Transverse colon (tissue), 4 donors: ENCODE results near the gene PERM1. TPM values are rescaled to one million over a fixed set of nuclear protein-coding genes. Genes with fewer than 3 reads are reported as not detected.
A peak's percentile ranks its signal among the peaks of the same experiment; 100 is the strongest.

Experiments
- DNase-seq: peaks from one replicate; pipeline ENCODE4 v3.0.0-alpha.2; 2019
- H3K27ac ChIP-seq, 4 donors: fragments of 200-600 bp; sonication (generic); 2 replicates each; pipeline ENCODE4 v1.5.1; 2016 to 2018; ENCODE audit warnings: inconsistent platforms in 4 of 4
- H3K27me3 ChIP-seq: fragments of 200-600 bp; sonication (generic); 2 replicates; pipeline ENCODE4 v1.5.1; 2017; ENCODE audit warnings: inconsistent platforms
- H3K36me3 ChIP-seq, 4 donors: fragments of 200-600 bp; sonication (generic); 2 replicates each; pipeline ENCODE4 v1.5.1; 2017 to 2019; ENCODE audit warnings: inconsistent platforms in 4 of 4
- H3K4me1 ChIP-seq, 4 donors: fragments of 200-600 bp; sonication (generic); 2 replicates each; pipeline ENCODE4 v1.5.1; 2017 to 2020; ENCODE audit warnings: inconsistent platforms in 4 of 4
- H3K4me3 ChIP-seq, 4 donors: fragments of 200-600 bp; sonication (generic); 1 replicate in 1 of 4; 2 replicates in 3 of 4; pipeline versions ENCODE4 v1.5.1 to v1.6.1; 2017 to 2019; ENCODE audit warnings: inconsistent platforms in 4 of 4
- H3K9me3 ChIP-seq, 2 donors: fragments of 200-600 bp; sonication (generic); 2 replicates each; pipeline ENCODE4 v1.5.1; 2017 to 2019; ENCODE audit warnings: inconsistent platforms in 2 of 2
- EP300 ChIP-seq: sonication (generic); formaldehyde crosslinking; IDR thresholded peaks from one replicate; pipeline ENCODE4 v1.6.1; 2017; ENCODE audit warnings: antibody characterized with exemption, low read depth
- POLR2A ChIP-seq: fragments of 450-650 bp; IDR thresholded peaks from one replicate; pipeline ENCODE4 v1.6.1; 2016; ENCODE audit warnings: antibody characterized with exemption, mild to moderate bottlenecking, moderate library complexity
- POLR2AphosphoS5 ChIP-seq, 3 donors: sonication (generic); formaldehyde crosslinking; IDR thresholded peaks; one replicate each; pipeline ENCODE4 v1.6.1; 2016; ENCODE audit warnings: antibody characterized with exemption in 3 of 3
- WGBS, 2 donors: methylation state at CpG; one replicate each; pipeline ENCODE4 v1.1.5; 2018; ENCODE audit warnings: low coverage in 1 of 2; 5-methylcytosine and 5-hydroxymethylcytosine counted together
- in situ Hi-C, 4 donors: fragments of 200-750 bp; cut with MboI; loops; one replicate each; pipeline versions ENCODE4 v1.15.0 to v1.15.1; 2017; ENCODE audit warnings: low sequenced_read_pairs in 3 of 4, low pct_ligation_motif_present in 1 of 4, low pct_unique_long_range_greater_than_20kb in 1 of 4
- intact Hi-C: fragments of 100-400 bp; cut with DNase I; formaldehyde crosslinking; loops from one replicate; pipeline ENCODE4 v1.15.1; 2023; ENCODE audit warnings: low total_unique reads
- total RNA-seq, 4 donors: library from RNA; depleted of rRNA; stranded (reverse); fragments of >200 nt; gene quantifications; one replicate each; pipeline ENCODE4 v1.1.0, GENCODE V29; 2016
- TF ChIP-seq, protein P1 (sequence below), 5 experiments: fragments of 200-600 bp in 3 of 5; fragments of 450-650 bp in 2 of 5; sonication (generic) in 3 of 5; IDR thresholded peaks; 1 replicate in 2 of 5; 2 replicates in 3 of 5; pipeline ENCODE4 v1.5.1; 2016 to 2017; ENCODE audit warnings: antibody characterized with exemption in 5 of 5, inconsistent platforms in 3 of 5, mild to moderate bottlenecking in 2 of 5, moderate library complexity in 1 of 5

Gene PERM1
- total RNA-seq, 4 donors from 2014 or later: 0.14 TPM; not detected in 3

DNA sequence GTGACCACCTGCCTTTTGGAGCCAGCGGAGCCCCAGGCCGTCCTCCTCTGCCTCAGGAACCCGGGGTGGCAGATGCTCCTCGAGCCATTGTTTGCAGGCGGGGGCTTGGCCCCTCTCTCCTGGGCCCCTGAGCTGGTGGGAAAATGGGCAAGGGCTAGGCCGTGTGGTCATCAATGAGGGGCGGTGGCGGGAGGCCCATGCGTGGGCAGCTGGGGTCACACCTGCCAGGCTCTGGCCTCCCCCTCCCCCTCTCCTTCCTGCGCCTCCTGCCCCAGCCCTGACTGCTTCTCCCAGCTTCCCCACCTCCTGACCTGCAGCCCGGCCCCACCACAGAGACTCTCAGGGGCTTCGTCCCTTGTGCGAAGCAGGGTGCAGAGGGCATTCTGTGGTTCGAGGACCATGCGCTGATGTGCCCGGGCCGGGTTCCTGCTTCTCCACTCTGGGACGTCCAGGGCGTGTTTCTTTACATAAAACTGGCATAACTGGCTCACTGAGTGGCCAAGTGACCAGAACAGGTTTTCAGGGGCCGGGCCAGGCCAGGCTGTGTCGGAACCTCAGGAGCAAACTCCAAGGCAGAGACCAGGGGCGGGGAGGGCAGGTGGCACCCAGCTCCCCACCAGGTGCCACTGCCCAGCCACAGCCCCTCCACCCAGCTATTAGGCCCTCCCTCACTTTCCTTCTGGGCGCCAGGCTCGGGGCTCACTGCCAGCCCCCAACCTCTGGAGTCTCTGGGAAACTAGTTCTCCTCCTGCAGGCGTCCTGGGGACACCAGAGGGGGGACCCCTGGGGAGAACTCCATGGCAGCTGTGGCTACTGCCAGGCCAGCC is 48.9 kb downstream of the PERM1 start:
- Histone ChIP-seq H3K27ac (no peak overlapping the region), H3K9me3 (no peaks in the 10 kb centered on the region), H3K4me1 (peaks cover 3 to 17% (median 12%) of the 10 kb centered on the region in 4 donors), H3K36me3 (no peaks in the 10 kb centered on the region), H3K4me3 (no peak overlapping the region), H3K27me3 (peaks cover 91% of the 10 kb centered on the region)
- TF ChIP-seq, protein P1, sequence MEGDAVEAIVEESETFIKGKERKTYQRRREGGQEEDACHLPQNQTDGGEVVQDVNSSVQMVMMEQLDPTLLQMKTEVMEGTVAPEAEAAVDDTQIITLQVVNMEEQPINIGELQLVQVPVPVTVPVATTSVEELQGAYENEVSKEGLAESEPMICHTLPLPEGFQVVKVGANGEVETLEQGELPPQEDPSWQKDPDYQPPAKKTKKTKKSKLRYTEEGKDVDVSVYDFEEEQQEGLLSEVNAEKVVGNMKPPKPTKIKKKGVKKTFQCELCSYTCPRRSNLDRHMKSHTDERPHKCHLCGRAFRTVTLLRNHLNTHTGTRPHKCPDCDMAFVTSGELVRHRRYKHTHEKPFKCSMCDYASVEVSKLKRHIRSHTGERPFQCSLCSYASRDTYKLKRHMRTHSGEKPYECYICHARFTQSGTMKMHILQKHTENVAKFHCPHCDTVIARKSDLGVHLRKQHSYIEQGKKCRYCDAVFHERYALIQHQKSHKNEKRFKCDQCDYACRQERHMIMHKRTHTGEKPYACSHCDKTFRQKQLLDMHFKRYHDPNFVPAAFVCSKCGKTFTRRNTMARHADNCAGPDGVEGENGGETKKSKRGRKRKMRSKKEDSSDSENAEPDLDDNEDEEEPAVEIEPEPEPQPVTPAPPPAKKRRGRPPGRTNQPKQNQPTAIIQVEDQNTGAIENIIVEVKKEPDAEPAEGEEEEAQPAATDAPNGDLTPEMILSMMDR (IDR thresholded peaks at IDR 0.05): no peak
- TF ChIP-seq POLR2A (no peak), POLR2AphosphoS5 (IDR thresholded peaks at IDR 0.05) (no peak), EP300 (no peak)
- 20 to 53% methylated on average over 1 to 25 of the region's 25 CpGs for WGBS, 2 donors
- DNase-seq: peak; percentile 39
- intact Hi-C loops: no loop called here
- in situ Hi-C loops: no loop called here

GRCh38 chr1:932173-932510 is 49.8 kb downstream of the PERM1 start:
- H3K4me3 ChIP-seq: no peak overlapping the region
- no peaks in the 10 kb centered on the region for H3K9me3 ChIP-seq
- 64% methylated on average over 16 of the region's 16 CpGs; no CpG with 5 or more reads in 1 of the 2 donors for WGBS, 2 donors
- in situ Hi-C loops: no loop called here
- no peaks in the 10 kb centered on the region for H3K36me3 ChIP-seq
- H3K4me1 ChIP-seq: peaks cover 3 to 17% (median 12%) of the 10 kb centered on the region in 4 donors
- no peak overlapping the region for H3K27ac ChIP-seq
- H3K27me3 ChIP-seq: peaks cover 91% of the 10 kb centered on the region
- intact Hi-C loops: no loop called here
- TF ChIP-seq EP300 (no peak), POLR2AphosphoS5 (IDR thresholded peaks at IDR 0.05) (no peak), POLR2A (no peak)
- TF ChIP-seq, protein P1 (IDR thresholded peaks at IDR 0.05): no peak
- no peak for DNase-seq

DNA sequence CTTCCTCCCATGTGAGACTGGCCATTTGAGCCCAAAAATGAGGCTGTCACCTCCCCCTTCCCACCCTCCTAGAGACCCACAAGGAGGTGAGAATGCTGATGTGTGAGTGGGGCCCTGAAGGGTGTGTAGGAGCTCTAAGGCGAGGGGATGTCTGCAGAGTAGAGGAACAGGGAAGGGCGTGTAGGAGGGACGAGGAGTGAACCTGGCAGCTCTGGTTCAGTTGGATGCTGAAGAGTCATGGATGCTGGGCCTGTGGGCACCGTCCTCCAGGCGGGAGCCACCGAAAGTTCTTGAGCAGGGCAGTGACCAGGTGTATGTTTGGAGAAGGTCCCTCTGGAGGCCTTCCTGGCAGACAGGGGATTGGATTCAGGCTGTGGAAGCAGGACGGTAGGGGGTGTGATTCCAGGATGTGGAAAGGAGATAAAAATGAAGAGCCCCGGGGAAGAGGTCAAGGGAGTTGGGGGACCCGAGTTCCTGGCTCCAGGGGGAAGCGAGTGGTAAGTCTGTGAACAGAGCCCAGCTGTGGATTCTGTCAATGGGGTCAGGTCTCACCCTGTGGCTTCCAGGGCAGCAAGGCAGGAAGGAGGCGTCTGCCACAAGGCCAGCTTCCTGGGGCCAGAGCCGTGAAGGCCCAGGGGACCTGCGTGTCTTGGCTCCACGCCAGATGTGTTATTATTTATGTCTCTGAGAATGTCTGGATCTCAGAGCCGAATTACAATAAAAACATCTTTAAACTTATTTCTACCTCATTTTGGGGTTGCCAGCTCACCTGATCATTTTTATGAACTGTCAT is 50.3 kb downstream of the PERM1 start:
- DNase-seq: no peak
- Histone ChIP-seq H3K27ac (no peak overlapping the region), H3K9me3 (no peaks in the 10 kb centered on the region), H3K4me1 (peaks cover 3 to 17% (median 12%) of the 10 kb centered on the region in 4 donors), H3K36me3 (no peaks in the 10 kb centered on the region), H3K27me3 (peaks cover 91% of the 10 kb centered on the region), H3K4me3 (no peak overlapping the region)
- in situ Hi-C loops (no loop called here), intact Hi-C loops (no loop called here)
- TF ChIP-seq POLR2AphosphoS5 (IDR thresholded peaks at IDR 0.05): no peak
- TF ChIP-seq, protein P1 (IDR thresholded peaks at IDR 0.05): no peak
- no peak for TF ChIP-seq POLR2A
- TF ChIP-seq EP300: no peak
- WGBS, 2 donors: 35 to 71% methylated on average over 5 to 15 of the region's 15 CpGs

- Histone ChIP-seq H3K4me3 (no peak overlapping the region), H3K4me1 (peaks cover 2 to 19% (median 12%) of the 10 kb centered on the region in 4 donors), H3K36me3 (no peaks in the 10 kb centered on the region), H3K27me3 (peaks cover 91% of the 10 kb centered on the region), H3K9me3 (no peaks in the 10 kb centered on the region), H3K27ac (no peak overlapping the region)
- in situ Hi-C loops: no loop called here
- intact Hi-C loops: no loop called here
- no peak for DNase-seq
- 59% methylated on average over 9 of the region's 18 CpGs; no CpG with 5 or more reads in 1 of the 2 donors for WGBS, 2 donors
- TF ChIP-seq EP300 (no peak), POLR2AphosphoS5 (IDR thresholded peaks at IDR 0.05) (no peak), POLR2A (no peak)
- TF ChIP-seq, protein P1 (IDR thresholded peaks at IDR 0.05): no peak
Measured at GRCh38 chr1:930633-931138, 51.2 kb downstream of the PERM1 start.
